GM19240 (cell line): ENCODE results near the gene EML2.
"Not testable (repeated sequence)": the region's sequence is repeated elsewhere in the genome, so short reads cannot be mapped to it uniquely, and the experiment has no call there.

Experiments used
- DNase-seq: peaks from one replicate; pipeline ENCODE4 v3.0.0; 2011; ENCODE audit warnings: low spot score; ENCODE audit not compliant: insufficient read length

EML2 gene

GRCh38 chr19:45653634-45654033 lies 14.4 kb upstream of the EML2 start:
- no peak for DNase-seq

- no peak for DNase-seq
Observed at GRCh38 chr19:45650722-45651121, 11.5 kb upstream of the EML2 start.

GRCh38 chr19:45646345-45646698 lies 7.1 kb upstream of the EML2 start:
- DNase-seq = no peak

- peak; percentile 91 for DNase-seq
Observed at GRCh38 chr19:45645631-45646344, 6.6 kb upstream of the EML2 start.

- no peak for DNase-seq
Observed at GRCh38 chr19:45645068-45645630, 6.0 kb upstream of the EML2 start.

GRCh38 chr19:45643927-45644771 lies 5.0 kb upstream of the EML2 start:
- DNase-seq = no peak

GRCh38 chr19:45643024-45643926 lies 4.1 kb upstream of the EML2 start:
- DNase-seq = peak; percentile 80

GRCh38 chr19:45641274-45642105 lies 2.3 kb upstream of the EML2 start:
- DNase-seq = peak; percentile 89

- no peak for DNase-seq
Observed at GRCh38 chr19:45640849-45641273, 1.7 kb upstream of the EML2 start.

- no peak for DNase-seq
Observed at GRCh38 chr19:45637890-45638667, 1.1 kb downstream of the EML2 start.

- no peak for DNase-seq
Observed at GRCh38 chr19:45636902-45637301, 2.3 kb downstream of the EML2 start.

GRCh38 chr19:45636275-45636674 lies 2.9 kb downstream of the EML2 start:
- no peak for DNase-seq

- DNase-seq = no peak
Observed at GRCh38 chr19:45632468-45633196, 6.6 kb downstream of the EML2 start.

GRCh38 chr19:45630463-45630862 lies 8.7 kb downstream of the EML2 start:
- no peak for DNase-seq

GRCh38 chr19:45629704-45630103 lies 9.5 kb downstream of the EML2 start:
- DNase-seq = no peak

- DNase-seq = not testable (repeated sequence)
Observed at GRCh38 chr19:45628219-45628618, 11.0 kb downstream of the EML2 start.

- DNase-seq = no peak
Observed at GRCh38 chr19:45623984-45624383, 15.2 kb downstream of the EML2 start.

- no peak for DNase-seq
Observed at GRCh38 chr19:45621976-45622503, 17.2 kb downstream of the EML2 start.

- no peak for DNase-seq
Observed at GRCh38 chr19:45621389-45621788, 17.8 kb downstream of the EML2 start.
